Omental fat pad (tissue), 4 donors: ENCODE measurements around the gene KLHDC1. TPM values are rescaled to one million over a fixed set of nuclear protein-coding genes. Genes with fewer than 3 reads are reported as not detected.
"Not testable (repeated sequence)": the region's sequence is repeated elsewhere in the genome, so short reads cannot be mapped to it uniquely, and the experiment has no call there.

ENCODE experiments used
- ATAC-seq: fragments of 150-250 bp; one replicate; pipeline ENCODE4 v1.9.1; 2016; ENCODE audit warnings: mild to moderate bottlenecking, moderate library complexity; ENCODE audit not compliant: low FRiP score
- DNase-seq: peaks from one replicate; pipeline ENCODE4 v3.0.0-alpha.2; 2019; ENCODE audit warnings: low spot score
- total RNA-seq, 4 donors: library from RNA; depleted of rRNA; stranded (reverse); fragments of >200 nt; gene quantifications; one replicate each; pipeline ENCODE4 v1.1.0, GENCODE V29; 2016
- TF ChIP-seq, protein P1 (sequence below), 3 donors: fragments of 450-650 bp; IDR thresholded peaks; one replicate each; pipeline ENCODE4 v1.5.1; 2016 to 2017; ENCODE audit warnings: antibody characterized with exemption in 3 of 3, mild to moderate bottlenecking in 3 of 3, moderate library complexity in 2 of 3

Gene KLHDC1
- total RNA-seq, 4 donors from 2014 or later = 2.9 to 10.2 (median 7.1) TPM

DNA sequence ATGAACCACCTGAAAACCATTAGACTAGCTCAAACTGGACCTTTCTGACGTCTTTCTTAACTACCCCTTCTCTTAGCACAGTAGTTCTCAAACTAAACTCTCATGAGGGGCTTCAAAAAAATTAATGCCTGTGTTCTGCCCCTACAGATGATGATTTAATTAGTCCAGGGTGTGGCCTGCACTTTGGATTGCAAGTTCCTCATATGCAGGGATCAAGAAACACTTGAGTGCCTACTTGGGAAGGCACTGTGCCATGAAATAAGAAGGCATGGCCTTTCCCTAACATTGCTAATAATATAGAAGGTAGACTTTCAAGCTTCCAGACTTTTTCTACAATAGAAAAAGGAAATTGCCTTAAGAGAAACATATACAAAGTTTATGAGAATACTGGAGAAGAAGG is 52.3 kb downstream of the KLHDC1 start:
- TF ChIP-seq, protein P1, sequence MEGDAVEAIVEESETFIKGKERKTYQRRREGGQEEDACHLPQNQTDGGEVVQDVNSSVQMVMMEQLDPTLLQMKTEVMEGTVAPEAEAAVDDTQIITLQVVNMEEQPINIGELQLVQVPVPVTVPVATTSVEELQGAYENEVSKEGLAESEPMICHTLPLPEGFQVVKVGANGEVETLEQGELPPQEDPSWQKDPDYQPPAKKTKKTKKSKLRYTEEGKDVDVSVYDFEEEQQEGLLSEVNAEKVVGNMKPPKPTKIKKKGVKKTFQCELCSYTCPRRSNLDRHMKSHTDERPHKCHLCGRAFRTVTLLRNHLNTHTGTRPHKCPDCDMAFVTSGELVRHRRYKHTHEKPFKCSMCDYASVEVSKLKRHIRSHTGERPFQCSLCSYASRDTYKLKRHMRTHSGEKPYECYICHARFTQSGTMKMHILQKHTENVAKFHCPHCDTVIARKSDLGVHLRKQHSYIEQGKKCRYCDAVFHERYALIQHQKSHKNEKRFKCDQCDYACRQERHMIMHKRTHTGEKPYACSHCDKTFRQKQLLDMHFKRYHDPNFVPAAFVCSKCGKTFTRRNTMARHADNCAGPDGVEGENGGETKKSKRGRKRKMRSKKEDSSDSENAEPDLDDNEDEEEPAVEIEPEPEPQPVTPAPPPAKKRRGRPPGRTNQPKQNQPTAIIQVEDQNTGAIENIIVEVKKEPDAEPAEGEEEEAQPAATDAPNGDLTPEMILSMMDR (IDR thresholded peaks at IDR 0.05) = no peak
- DNase-seq (no peak), ATAC-seq (no peak)

DNA sequence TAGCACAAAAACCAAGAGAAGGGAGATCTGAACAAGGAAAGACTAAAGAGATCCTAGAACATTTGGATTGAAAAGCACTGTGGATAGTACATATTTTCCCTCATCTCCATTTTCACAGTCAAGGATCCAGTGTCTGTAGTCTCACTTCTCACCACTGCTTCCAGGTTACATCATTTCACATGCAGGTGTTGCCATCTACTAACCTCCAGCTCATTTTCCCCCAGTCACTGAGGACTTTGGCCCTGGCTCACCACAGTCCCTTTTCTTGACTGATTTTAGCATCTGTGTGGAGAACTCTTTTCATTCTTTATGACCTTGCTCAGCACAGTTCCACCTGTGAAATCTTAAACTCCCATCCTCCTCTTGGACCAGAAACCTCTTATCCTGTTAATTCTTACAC is 53.6 kb downstream of the KLHDC1 start:
- ATAC-seq, DNase-seq: not testable (repeated sequence)

DNA sequence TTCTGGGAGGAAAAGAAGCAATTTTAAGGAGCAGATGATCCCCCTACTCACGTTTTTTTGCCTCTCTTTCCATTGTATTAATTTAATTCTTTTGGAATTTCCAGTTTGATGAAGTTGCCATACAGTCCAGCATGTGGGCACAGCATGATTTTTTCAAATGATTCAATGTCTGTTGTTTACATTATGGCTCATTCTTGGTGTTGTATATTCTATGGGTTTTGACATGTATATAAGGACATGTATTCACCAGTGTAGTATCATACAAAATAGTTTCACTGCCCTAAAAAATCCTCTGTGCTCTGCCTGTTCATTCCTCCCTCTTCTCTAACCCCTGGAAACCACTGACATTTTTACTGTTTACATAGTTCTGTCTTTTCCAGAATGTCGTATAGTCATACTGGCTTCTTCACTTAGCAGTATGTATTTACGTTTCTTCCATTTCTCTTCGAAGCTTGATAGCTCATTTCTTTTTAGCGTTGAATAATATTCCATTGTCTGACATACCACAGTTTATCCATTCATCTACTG is 61.7 kb downstream of the KLHDC1 start:
- DNase-seq = no peak
- ATAC-seq = no peak
- TF ChIP-seq, protein P1 (IDR thresholded peaks at IDR 0.05) = no peak

DNA sequence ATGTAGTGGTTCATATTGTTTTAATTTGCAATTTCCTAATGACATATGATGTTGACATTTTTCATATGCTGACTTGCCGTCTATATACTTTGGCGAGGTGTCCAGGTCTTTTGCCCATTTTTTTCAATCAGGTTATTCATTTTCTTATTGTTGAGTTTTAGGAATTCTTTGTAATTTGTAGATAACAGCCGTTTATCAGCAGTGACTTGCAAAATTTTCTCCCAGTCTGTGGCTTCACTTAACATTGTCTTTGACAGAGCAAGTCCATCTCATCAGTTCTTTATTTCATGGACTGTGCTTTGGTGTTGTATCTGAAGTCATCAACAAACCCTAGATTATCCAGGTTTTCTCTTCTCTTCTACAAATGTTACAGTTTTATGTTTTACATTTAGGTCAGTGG is 62.5 kb downstream of the KLHDC1 start:
- TF ChIP-seq, protein P1 (IDR thresholded peaks at IDR 0.05) = no peak
- DNase-seq (no peak), ATAC-seq (no peak)

DNA sequence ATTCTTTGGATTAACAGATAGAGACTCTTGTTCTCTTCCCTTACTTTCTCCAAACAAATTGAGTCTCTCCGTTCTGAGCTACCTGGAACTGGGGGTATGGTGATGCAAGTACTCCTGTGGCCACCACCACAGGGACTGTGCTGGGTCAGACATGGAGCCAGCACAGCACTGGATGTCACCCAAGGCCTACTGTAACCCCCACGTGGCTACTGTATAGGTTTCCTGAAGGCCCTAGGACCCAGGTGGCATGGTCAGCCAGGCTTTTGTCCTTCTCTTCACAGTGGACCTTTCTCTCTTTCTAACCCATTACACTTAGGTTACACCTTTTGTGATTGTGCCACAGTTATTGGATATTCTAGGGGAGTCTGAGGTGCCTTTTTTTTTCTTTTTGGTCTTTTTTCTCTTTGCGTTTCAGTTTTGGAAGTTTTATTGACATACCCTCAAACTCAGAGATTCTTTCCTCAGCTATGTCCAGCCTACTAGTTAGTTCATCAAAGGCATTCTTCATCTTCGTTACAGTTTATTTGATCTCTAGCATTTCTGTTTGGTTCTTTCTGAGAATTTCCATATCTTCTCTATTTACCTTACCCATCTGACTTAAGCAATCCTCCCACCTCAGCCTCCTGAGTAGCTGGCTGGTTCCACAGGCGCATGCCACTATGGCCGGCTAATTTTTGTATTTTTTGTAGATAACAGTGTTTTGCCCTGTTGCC is 69.1 kb downstream of the KLHDC1 start:
- DNase-seq (no peak), ATAC-seq (no peak)
- TF ChIP-seq, protein P1 (IDR thresholded peaks at IDR 0.05) = no peak

DNA sequence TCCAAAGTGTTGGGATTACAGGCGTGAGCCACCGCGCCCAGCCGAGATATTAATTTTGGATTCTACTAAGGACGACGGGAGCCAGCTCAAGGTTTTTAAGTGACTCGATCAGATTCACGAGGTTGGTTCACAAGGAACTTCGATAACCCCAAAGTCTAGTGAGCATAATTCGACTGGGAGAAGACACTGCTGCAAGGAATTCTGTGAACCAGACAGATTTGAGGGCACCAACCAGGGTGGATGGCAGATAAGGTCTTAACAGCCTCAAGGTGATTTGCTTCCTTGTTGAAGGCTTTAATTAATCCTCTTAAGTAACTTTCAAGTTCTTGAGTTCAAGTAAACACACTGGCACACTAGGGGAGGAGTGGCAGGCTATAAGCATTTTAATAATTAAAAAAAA is 73.9 kb downstream of the KLHDC1 start:
- TF ChIP-seq, protein P1 (IDR thresholded peaks at IDR 0.05) = no peak
- DNase-seq = no peak
- no peak for ATAC-seq

DNA sequence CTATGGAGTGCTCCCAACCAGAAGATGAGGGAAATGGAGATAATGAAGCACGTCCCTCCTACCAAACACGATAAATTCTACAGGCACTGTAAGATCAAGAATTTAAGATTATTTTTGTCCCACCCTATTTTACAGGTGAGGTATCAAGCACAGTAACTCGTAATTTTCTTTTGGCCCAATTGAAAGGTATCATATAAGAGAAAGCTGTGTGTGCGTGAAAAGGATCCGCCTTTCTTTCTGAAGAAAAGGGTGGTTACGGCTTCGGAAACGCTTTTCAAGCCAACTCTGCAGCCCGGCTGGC is 74.3 kb downstream of the KLHDC1 start:
- TF ChIP-seq, protein P1 (IDR thresholded peaks at IDR 0.05) = no peak
- peak; percentile 2 for ATAC-seq

More for the DNA sequence above, 74.3 kb downstream of the KLHDC1 start:
- no peak for DNase-seq
